Spleen (tissue), 11 donors: Measurements from ENCODE around the gene MRPL19. TPM values are rescaled to one million over a fixed set of nuclear protein-coding genes. Genes with fewer than 3 reads are reported as not detected.

Experiments used
- DNase-seq: peaks from one replicate; pipeline ENCODE4 v3.0.0-alpha.2; 2020
- H3K27ac ChIP-seq, 8 donors: fragments of 200-600 bp; sonication (generic) in 7 of 8; 1 replicate in 4 of 8; 2 replicates in 4 of 8; pipeline versions ENCODE4 v1.5.0 to v1.8.0; 2016 to 2021; ENCODE audit warnings: inconsistent platforms in 4 of 8, mild to moderate bottlenecking in 4 of 8, moderate library complexity in 1 of 8
- H3K27me3 ChIP-seq, 7 donors: fragments of 200-600 bp; sonication (generic) in 6 of 7; replicated peaks in 1 of 7; 1 replicate in 4 of 7; 2 replicates in 3 of 7; pipeline versions ENCODE4 v1.5.0 to v1.8.0; 2016 to 2021; ENCODE audit warnings: inconsistent platforms in 3 of 7, mild to moderate bottlenecking in 1 of 7
- H3K36me3 ChIP-seq, 6 donors: fragments of 200-600 bp; sonication (generic) in 5 of 6; 1 replicate in 4 of 6; 2 replicates in 2 of 6; pipeline versions ENCODE4 v1.5.0 to v1.8.0; 2016 to 2021; ENCODE audit warnings: inconsistent platforms in 2 of 6
- H3K4me1 ChIP-seq, 6 donors: fragments of 200-600 bp; sonication (generic) in 5 of 6; 1 replicate in 3 of 6; 2 replicates in 3 of 6; pipeline versions ENCODE4 v1.5.0 to v1.8.0; 2016 to 2021; ENCODE audit warnings: inconsistent platforms in 3 of 6
- H3K4me3 ChIP-seq, 8 donors: fragments of 200-600 bp; sonication (generic) in 7 of 8; 1 replicate in 4 of 8; 2 replicates in 4 of 8; pipeline versions ENCODE4 v1.5.0 to v1.8.0; 2016 to 2021; ENCODE audit warnings: inconsistent platforms in 4 of 8, mild to moderate bottlenecking in 4 of 8, moderate library complexity in 2 of 8
- H3K9me3 ChIP-seq, 8 donors: fragments of 200-600 bp; sonication (generic) in 7 of 8; 1 replicate in 4 of 8; 2 replicates in 4 of 8; pipeline versions ENCODE4 v1.5.0 to v1.8.0; 2016 to 2021; ENCODE audit warnings: inconsistent platforms in 4 of 8
- CTCF ChIP-seq, 11 experiments: fragments of 200-600 bp in 7 of 11; fragments of 450-650 bp in 4 of 11; sonication (generic) in 4 of 11; IDR thresholded peaks in 8 of 11; conservative IDR thresholded peaks in 3 of 11; 1 replicate in 7 of 11; 2 replicates in 4 of 11; pipeline versions ENCODE4 v1.4.0 to v1.8.0; 2016 to 2021; ENCODE audit warnings: antibody characterized with exemption in 11 of 11, inconsistent platforms in 4 of 11, mild to moderate bottlenecking in 1 of 11
- POLR2A ChIP-seq, 3 donors: fragments of 450-650 bp; IDR thresholded peaks; one replicate each; pipeline ENCODE4 v1.5.1; 2017; ENCODE audit warnings: antibody characterized with exemption in 3 of 3, mild to moderate bottlenecking in 1 of 3
- POLR2AphosphoS5 ChIP-seq, 3 donors: sonication (generic); formaldehyde crosslinking; IDR thresholded peaks; one replicate each; pipeline ENCODE4 v1.5.1; 2017; ENCODE audit warnings: antibody characterized with exemption in 3 of 3
- WGBS, 5 donors: extraction: QIAGEN DNeasy Blood & Tissue Kit in 3 of 5; methylation state at CpG; one replicate each; pipeline versions ENCODE4 v1.1.5 to v1.1.7; 2013 to 2018; 5-methylcytosine and 5-hydroxymethylcytosine counted together
- intact Hi-C: fragments of 100-400 bp; cut with DNase I; formaldehyde crosslinking; loops from one replicate; pipeline ENCODE4 v1.15.0; 2023; ENCODE audit warnings: low total_unique reads
- polyA plus RNA-seq, 3 donors: library from polyadenylated mRNA; stranded (reverse); fragments of 200-250 nt; gene quantifications; one replicate each; pipeline ENCODE4 v1.2.1, GENCODE V29; 2013
- total RNA-seq, 7 donors: library from RNA; depleted of rRNA in 3 of 7; stranded (reverse); fragments of >200 nt in 3 of 7; fragmentation: NEBNext Ultra II Directional in 4 of 7; extraction: Animal tissue kit (Norgen Biotek cat#: 25700) in 4 of 7; gene quantifications; one replicate each; pipeline versions ENCODE4 v1.1.0 to v1.2.1, GENCODE V29; 2016 to 2021
- donor health status: healthy with polysubstance abuse.
- donor health status: DM: no; HTN: no; CAD: no; lungs with moderate emphysema.
- donor health status: DM: no; HTN: no; CAD: no.
- donor health status: Bipolar disorder and iron deficiency.
- donor health status: healthy.
- donor health status: DM: no; HTN: no; CAD: no.
- donor health status: DM: yes; HTN: yes; CAD: no.

MRPL19 gene
- total and polyA plus RNA-seq, 10 donors = 11.5 to 39.6 (median 31.8) TPM

GRCh38 chr2:75632091-75632701 is 14.4 kb upstream of the MRPL19 start:
- H3K9me3 ChIP-seq = no peaks in the 10 kb centered on the region
- no peak overlapping the region for H3K27ac ChIP-seq
- TF ChIP-seq POLR2AphosphoS5 (IDR thresholded peaks at IDR 0.05) = no peak
- no peak for TF ChIP-seq CTCF (IDR thresholded peaks at IDR 0.05 in 8 of 11, conservative IDR thresholded peaks at IDR 0.05 in 3 of 11)
- no peak for TF ChIP-seq POLR2A (IDR thresholded peaks at IDR 0.05)
- peaks cover 0 to 7% (median 0%) of the 10 kb centered on the region in 7 donors for H3K27me3 ChIP-seq
- intact Hi-C loops = no loop called here
- 73 to 80% (median 75%) methylated on average over 5 of the region's 5 CpGs for WGBS, 5 donors
- DNase-seq = no peak
- no peaks in the 10 kb centered on the region for H3K36me3 ChIP-seq
- H3K4me1 ChIP-seq = peaks cover 0 to 9% (median 2%) of the 10 kb centered on the region in 6 donors
- no peak overlapping the region for H3K4me3 ChIP-seq

- Histone ChIP-seq H3K4me1 (peaks cover 0 to 9% (median 2%) of the 10 kb centered on the region in 6 donors), H3K27ac (no peak overlapping the region), H3K4me3 (no peak overlapping the region), H3K9me3 (no peaks in the 10 kb centered on the region), H3K36me3 (no peaks in the 10 kb centered on the region), H3K27me3 (peaks cover 0 to 12% (median 0%) of the 10 kb centered on the region in 7 donors)
- no peak for TF ChIP-seq POLR2A (IDR thresholded peaks at IDR 0.05)
- no peak for TF ChIP-seq POLR2AphosphoS5 (IDR thresholded peaks at IDR 0.05)
- no peak for TF ChIP-seq CTCF (IDR thresholded peaks at IDR 0.05 in 8 of 11, conservative IDR thresholded peaks at IDR 0.05 in 3 of 11)
- 54 to 67% (median 63%) methylated on average over 1 of the region's 1 CpG for WGBS, 5 donors
- intact Hi-C loops = no loop called here
- no peak for DNase-seq
Observed at GRCh38 chr2:75632813-75633212, 13.8 kb upstream of the MRPL19 start.

GRCh38 chr2:75633620-75634019 is 13.0 kb upstream of the MRPL19 start:
- H3K4me1 ChIP-seq = peaks cover 0 to 9% (median 0%) of the 10 kb centered on the region in 6 donors
- TF ChIP-seq POLR2A (IDR thresholded peaks at IDR 0.05) (no peak), POLR2AphosphoS5 (IDR thresholded peaks at IDR 0.05) (no peak), CTCF (IDR thresholded peaks at IDR 0.05 in 8 of 11, conservative IDR thresholded peaks at IDR 0.05 in 3 of 11) (no peak)
- peaks cover 0 to 13% (median 0%) of the 10 kb centered on the region in 7 donors for H3K27me3 ChIP-seq
- intact Hi-C loops = no loop called here
- no peaks in the 10 kb centered on the region for H3K36me3 ChIP-seq
- H3K4me3 ChIP-seq = no peak overlapping the region
- no peak for DNase-seq
- 54 to 83% (median 69%) methylated on average over 3 of the region's 3 CpGs for WGBS, 5 donors
- no peaks in the 10 kb centered on the region for H3K9me3 ChIP-seq
- H3K27ac ChIP-seq = no peak overlapping the region

GRCh38 chr2:75634945-75635344 is 11.6 kb upstream of the MRPL19 start:
- H3K4me3 ChIP-seq = no peak overlapping the region
- H3K4me1 ChIP-seq = peaks cover 0 to 11% (median under 1%) of the 10 kb centered on the region in 6 donors
- intact Hi-C loops = no loop called here
- TF ChIP-seq POLR2AphosphoS5 (IDR thresholded peaks at IDR 0.05) = no peak
- peaks cover 0 to 9% (median 0%) of the 10 kb centered on the region in 7 donors for H3K27me3 ChIP-seq
- no peaks in the 10 kb centered on the region for H3K9me3 ChIP-seq
- H3K36me3 ChIP-seq = no peaks in the 10 kb centered on the region
- 0 to 94% (median 0%) methylated on average over 1 of the region's 1 CpG for WGBS, 5 donors
- DNase-seq = no peak
- no peak overlapping the region for H3K27ac ChIP-seq
